Ishikawa (cell line): Measurements from ENCODE around the gene TEX29.

Experiments used
- CEBPB ChIP-seq: IDR thresholded peaks from 2 replicates; pipeline ENCODE4 v1.6.1; 2012
- CREB1 ChIP-seq: IDR thresholded peaks from 2 replicates; pipeline ENCODE4 v1.6.1; 2012; ENCODE audit warnings: low read depth
- EGR1 ChIP-seq: IDR thresholded peaks from 2 replicates; pipeline ENCODE4 v1.6.1; 2012
- EP300 ChIP-seq: IDR thresholded peaks from 2 replicates; pipeline ENCODE4 v1.6.1; 2012; ENCODE audit warnings: borderline replicate concordance
- FOXM1 ChIP-seq: IDR thresholded peaks from 2 replicates; pipeline ENCODE4 v1.6.1; 2012; ENCODE audit warnings: low read depth, borderline replicate concordance
- RAD21 ChIP-seq: IDR thresholded peaks from 2 replicates; pipeline ENCODE4 v1.6.1; 2012; ENCODE audit warnings: low read depth
- TAF1 ChIP-seq: IDR thresholded peaks from 2 replicates; pipeline ENCODE4 v1.6.1; 2012; ENCODE audit warnings: low read depth, mild to moderate bottlenecking
- TCF12 ChIP-seq: IDR thresholded peaks from 2 replicates; pipeline ENCODE4 v1.6.1; 2012; ENCODE audit warnings: low read depth
- YY1 ChIP-seq: IDR thresholded peaks from 2 replicates; pipeline ENCODE4 v1.6.1; 2012; ENCODE audit warnings: low read depth
- TF ChIP-seq, protein P1 (sequence below): IDR thresholded peaks from 2 replicates; pipeline ENCODE4 v1.6.1; 2012; ENCODE audit warnings: low read depth, mild to moderate bottlenecking
- TF ChIP-seq, protein P2 (sequence below): IDR thresholded peaks from 2 replicates; pipeline ENCODE4 v1.6.1; 2012
- TF ChIP-seq, protein P3 (sequence below): IDR thresholded peaks from 2 replicates; pipeline ENCODE4 v1.6.1; 2012

DNA sequence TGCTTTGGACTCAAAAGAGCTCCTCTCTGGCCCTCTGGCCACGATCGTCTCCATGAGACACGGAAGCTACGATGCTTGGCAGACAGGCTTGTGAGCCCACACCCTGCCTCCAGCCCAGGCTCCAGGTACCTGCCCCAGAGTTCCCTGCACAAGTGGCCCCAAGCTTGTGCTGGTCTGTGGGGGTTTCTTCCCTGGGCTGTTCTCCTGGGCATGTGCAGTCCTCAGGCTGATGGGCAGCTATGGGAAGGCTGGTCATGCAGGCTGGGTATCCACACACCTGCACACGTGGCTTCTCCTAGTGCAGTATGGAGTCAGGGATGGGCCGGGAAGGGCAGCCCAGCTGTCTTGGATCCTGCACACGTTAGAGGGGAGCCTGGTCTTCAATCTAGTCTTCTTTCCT lies 43.1 kb downstream of the TEX29 start:
- TF ChIP-seq FOXM1, result no peak
- TF ChIP-seq EP300, result no peak
- no peak for TF ChIP-seq TAF1
- no peak for TF ChIP-seq TCF12
- TF ChIP-seq EGR1, result no peak
- no peak for TF ChIP-seq YY1
- TF ChIP-seq RAD21, result no peak
- no peak for TF ChIP-seq CEBPB
- TF ChIP-seq, protein P1, sequence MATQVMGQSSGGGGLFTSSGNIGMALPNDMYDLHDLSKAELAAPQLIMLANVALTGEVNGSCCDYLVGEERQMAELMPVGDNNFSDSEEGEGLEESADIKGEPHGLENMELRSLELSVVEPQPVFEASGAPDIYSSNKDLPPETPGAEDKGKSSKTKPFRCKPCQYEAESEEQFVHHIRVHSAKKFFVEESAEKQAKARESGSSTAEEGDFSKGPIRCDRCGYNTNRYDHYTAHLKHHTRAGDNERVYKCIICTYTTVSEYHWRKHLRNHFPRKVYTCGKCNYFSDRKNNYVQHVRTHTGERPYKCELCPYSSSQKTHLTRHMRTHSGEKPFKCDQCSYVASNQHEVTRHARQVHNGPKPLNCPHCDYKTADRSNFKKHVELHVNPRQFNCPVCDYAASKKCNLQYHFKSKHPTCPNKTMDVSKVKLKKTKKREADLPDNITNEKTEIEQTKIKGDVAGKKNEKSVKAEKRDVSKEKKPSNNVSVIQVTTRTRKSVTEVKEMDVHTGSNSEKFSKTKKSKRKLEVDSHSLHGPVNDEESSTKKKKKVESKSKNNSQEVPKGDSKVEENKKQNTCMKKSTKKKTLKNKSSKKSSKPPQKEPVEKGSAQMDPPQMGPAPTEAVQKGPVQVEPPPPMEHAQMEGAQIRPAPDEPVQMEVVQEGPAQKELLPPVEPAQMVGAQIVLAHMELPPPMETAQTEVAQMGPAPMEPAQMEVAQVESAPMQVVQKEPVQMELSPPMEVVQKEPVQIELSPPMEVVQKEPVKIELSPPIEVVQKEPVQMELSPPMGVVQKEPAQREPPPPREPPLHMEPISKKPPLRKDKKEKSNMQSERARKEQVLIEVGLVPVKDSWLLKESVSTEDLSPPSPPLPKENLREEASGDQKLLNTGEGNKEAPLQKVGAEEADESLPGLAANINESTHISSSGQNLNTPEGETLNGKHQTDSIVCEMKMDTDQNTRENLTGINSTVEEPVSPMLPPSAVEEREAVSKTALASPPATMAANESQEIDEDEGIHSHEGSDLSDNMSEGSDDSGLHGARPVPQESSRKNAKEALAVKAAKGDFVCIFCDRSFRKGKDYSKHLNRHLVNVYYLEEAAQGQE, result no peak
- TF ChIP-seq, protein P2, sequence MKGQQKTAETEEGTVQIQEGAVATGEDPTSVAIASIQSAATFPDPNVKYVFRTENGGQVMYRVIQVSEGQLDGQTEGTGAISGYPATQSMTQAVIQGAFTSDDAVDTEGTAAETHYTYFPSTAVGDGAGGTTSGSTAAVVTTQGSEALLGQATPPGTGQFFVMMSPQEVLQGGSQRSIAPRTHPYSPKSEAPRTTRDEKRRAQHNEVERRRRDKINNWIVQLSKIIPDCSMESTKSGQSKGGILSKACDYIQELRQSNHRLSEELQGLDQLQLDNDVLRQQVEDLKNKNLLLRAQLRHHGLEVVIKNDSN, result no peak
- TF ChIP-seq, protein P3, sequence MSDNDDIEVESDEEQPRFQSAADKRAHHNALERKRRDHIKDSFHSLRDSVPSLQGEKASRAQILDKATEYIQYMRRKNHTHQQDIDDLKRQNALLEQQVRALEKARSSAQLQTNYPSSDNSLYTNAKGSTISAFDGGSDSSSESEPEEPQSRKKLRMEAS, result no peak
- no peak for TF ChIP-seq CREB1
